Transverse colon (tissue), 4 donors: ENCODE data around the gene LCAT. TPM values are rescaled to one million over a fixed set of nuclear protein-coding genes. Genes with fewer than 3 reads are reported as not detected.
A peak's percentile ranks its signal among the peaks of the same experiment; 100 is the strongest.

Experiments
- DNase-seq: peaks from one replicate; pipeline ENCODE4 v3.0.0-alpha.2; 2019
- H3K27ac ChIP-seq, 4 donors: fragments of 200-600 bp; sonication (generic); 2 replicates each; pipeline ENCODE4 v1.5.1; 2016 to 2018; ENCODE audit warnings: inconsistent platforms in 4 of 4
- H3K27me3 ChIP-seq: fragments of 200-600 bp; sonication (generic); 2 replicates; pipeline ENCODE4 v1.5.1; 2017; ENCODE audit warnings: inconsistent platforms
- H3K36me3 ChIP-seq, 4 donors: fragments of 200-600 bp; sonication (generic); 2 replicates each; pipeline ENCODE4 v1.5.1; 2017 to 2019; ENCODE audit warnings: inconsistent platforms in 4 of 4
- H3K4me1 ChIP-seq, 4 donors: fragments of 200-600 bp; sonication (generic); 2 replicates each; pipeline ENCODE4 v1.5.1; 2017 to 2020; ENCODE audit warnings: inconsistent platforms in 4 of 4
- H3K4me3 ChIP-seq, 4 donors: fragments of 200-600 bp; sonication (generic); 1 replicate in 1 of 4; 2 replicates in 3 of 4; pipeline versions ENCODE4 v1.5.1 to v1.6.1; 2017 to 2019; ENCODE audit warnings: inconsistent platforms in 4 of 4
- H3K9me3 ChIP-seq, 2 donors: fragments of 200-600 bp; sonication (generic); 2 replicates each; pipeline ENCODE4 v1.5.1; 2017 to 2019; ENCODE audit warnings: inconsistent platforms in 2 of 2
- EP300 ChIP-seq: sonication (generic); formaldehyde crosslinking; IDR thresholded peaks from one replicate; pipeline ENCODE4 v1.6.1; 2017; ENCODE audit warnings: antibody characterized with exemption, low read depth
- POLR2A ChIP-seq: fragments of 450-650 bp; IDR thresholded peaks from one replicate; pipeline ENCODE4 v1.6.1; 2016; ENCODE audit warnings: antibody characterized with exemption, mild to moderate bottlenecking, moderate library complexity
- POLR2AphosphoS5 ChIP-seq, 3 donors: sonication (generic); formaldehyde crosslinking; IDR thresholded peaks; one replicate each; pipeline ENCODE4 v1.6.1; 2016; ENCODE audit warnings: antibody characterized with exemption in 3 of 3
- WGBS, 2 donors: methylation state at CpG; one replicate each; pipeline ENCODE4 v1.1.5; 2018; ENCODE audit warnings: low coverage in 1 of 2; 5-methylcytosine and 5-hydroxymethylcytosine counted together
- in situ Hi-C, 4 donors: fragments of 200-750 bp; cut with MboI; loops; one replicate each; pipeline versions ENCODE4 v1.15.0 to v1.15.1; 2017; ENCODE audit warnings: low sequenced_read_pairs in 3 of 4, low pct_ligation_motif_present in 1 of 4, low pct_unique_long_range_greater_than_20kb in 1 of 4
- intact Hi-C: fragments of 100-400 bp; cut with DNase I; formaldehyde crosslinking; loops from one replicate; pipeline ENCODE4 v1.15.1; 2023; ENCODE audit warnings: low total_unique reads
- total RNA-seq, 4 donors: library from RNA; depleted of rRNA; stranded (reverse); fragments of >200 nt; gene quantifications; one replicate each; pipeline ENCODE4 v1.1.0, GENCODE V29; 2016
- TF ChIP-seq, protein P1 (sequence below), 5 experiments: fragments of 200-600 bp in 3 of 5; fragments of 450-650 bp in 2 of 5; sonication (generic) in 3 of 5; IDR thresholded peaks; 1 replicate in 2 of 5; 2 replicates in 3 of 5; pipeline ENCODE4 v1.5.1; 2016 to 2017; ENCODE audit warnings: antibody characterized with exemption in 5 of 5, inconsistent platforms in 3 of 5, mild to moderate bottlenecking in 2 of 5, moderate library complexity in 1 of 5

The LCAT gene
- total RNA-seq, 4 donors from 2014 or later: 2.2 to 30.7 (median 4.2) TPM

DNA sequence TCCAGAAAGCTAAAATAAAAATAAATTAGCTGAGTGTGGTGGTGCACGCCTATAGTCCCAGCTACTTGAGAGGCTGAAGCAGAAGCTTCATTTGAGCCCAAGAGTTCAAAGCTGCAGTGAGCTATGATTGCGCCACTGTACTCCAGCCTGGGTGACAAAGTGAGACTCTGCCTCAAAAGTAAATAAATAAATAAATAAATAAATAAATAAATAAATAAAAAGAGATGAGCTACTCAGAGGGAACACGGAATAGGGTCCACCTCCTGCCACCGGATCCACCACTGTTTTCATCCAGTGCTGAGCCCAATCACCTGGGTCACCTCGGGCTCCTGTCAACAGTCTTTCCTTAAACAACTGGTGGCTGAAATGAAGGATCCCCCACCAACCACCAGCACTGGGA lies 43.0 kb upstream of the LCAT start:
- no peak overlapping the region for H3K27ac ChIP-seq
- 76 to 88% methylated on average over 5 of the region's 5 CpGs for WGBS, 2 donors

DNA sequence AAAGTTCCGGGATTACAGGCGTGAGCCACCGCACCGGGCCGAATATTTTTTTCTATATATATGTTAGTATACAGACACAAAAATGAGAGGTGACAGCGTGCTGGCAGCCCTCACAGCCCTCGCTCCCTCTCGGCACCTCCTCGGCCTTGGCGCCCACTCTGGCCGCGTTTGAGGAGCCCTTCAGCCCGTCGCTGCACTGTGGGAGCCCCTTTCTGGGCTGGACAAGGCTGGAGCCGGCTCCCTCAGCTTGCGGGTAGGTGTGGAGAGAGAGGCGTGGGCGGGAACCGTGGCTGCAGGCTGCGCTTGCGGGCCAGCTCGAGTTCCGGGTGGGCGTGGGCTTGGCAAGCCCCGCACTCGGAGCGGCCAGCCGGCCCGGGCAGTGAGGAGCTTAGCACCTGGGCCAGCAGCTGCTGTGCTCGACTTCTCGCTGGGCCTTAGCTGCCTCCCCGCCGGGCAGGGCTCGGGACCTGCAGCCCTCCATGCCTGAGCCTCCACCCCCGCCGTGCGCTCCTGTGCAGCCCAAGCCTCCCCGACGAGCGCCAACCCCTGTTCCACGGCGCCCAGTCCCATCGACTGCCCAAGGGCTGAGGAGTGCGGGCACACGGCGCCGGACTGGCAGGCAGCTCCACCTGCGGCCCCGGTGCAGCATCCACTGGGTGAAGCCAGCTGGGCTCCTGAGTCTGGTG lies 38.2 kb upstream of the LCAT start:
- 89 to 97% methylated on average over 4 to 40 of the region's 49 CpGs for WGBS, 2 donors
- no peak overlapping the region for H3K4me3 ChIP-seq
- TF ChIP-seq POLR2A: no peak
- no peak for TF ChIP-seq EP300

More for the DNA sequence above, 43.0 kb upstream of the LCAT start:
- no peaks in the 10 kb centered on the region for H3K27me3 ChIP-seq
- in situ Hi-C loops: no loop called here
- no peak overlapping the region for H3K4me3 ChIP-seq
- peaks cover 0 to 20% (median 0%) of the 10 kb centered on the region in 4 donors for H3K4me1 ChIP-seq
- TF ChIP-seq POLR2A (no peak), POLR2AphosphoS5 (IDR thresholded peaks at IDR 0.05) (no peak), EP300 (no peak)
- TF ChIP-seq, protein P1, sequence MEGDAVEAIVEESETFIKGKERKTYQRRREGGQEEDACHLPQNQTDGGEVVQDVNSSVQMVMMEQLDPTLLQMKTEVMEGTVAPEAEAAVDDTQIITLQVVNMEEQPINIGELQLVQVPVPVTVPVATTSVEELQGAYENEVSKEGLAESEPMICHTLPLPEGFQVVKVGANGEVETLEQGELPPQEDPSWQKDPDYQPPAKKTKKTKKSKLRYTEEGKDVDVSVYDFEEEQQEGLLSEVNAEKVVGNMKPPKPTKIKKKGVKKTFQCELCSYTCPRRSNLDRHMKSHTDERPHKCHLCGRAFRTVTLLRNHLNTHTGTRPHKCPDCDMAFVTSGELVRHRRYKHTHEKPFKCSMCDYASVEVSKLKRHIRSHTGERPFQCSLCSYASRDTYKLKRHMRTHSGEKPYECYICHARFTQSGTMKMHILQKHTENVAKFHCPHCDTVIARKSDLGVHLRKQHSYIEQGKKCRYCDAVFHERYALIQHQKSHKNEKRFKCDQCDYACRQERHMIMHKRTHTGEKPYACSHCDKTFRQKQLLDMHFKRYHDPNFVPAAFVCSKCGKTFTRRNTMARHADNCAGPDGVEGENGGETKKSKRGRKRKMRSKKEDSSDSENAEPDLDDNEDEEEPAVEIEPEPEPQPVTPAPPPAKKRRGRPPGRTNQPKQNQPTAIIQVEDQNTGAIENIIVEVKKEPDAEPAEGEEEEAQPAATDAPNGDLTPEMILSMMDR (IDR thresholded peaks at IDR 0.05): no peak
- no peaks in the 10 kb centered on the region for H3K36me3 ChIP-seq
- intact Hi-C loops: loop anchor here (5.0 kb wide), 1 partner anchor 240 kb away; no protein-coding TSS in a partner anchor
- H3K9me3 ChIP-seq: no peaks in the 10 kb centered on the region
- DNase-seq: no peak

DNA sequence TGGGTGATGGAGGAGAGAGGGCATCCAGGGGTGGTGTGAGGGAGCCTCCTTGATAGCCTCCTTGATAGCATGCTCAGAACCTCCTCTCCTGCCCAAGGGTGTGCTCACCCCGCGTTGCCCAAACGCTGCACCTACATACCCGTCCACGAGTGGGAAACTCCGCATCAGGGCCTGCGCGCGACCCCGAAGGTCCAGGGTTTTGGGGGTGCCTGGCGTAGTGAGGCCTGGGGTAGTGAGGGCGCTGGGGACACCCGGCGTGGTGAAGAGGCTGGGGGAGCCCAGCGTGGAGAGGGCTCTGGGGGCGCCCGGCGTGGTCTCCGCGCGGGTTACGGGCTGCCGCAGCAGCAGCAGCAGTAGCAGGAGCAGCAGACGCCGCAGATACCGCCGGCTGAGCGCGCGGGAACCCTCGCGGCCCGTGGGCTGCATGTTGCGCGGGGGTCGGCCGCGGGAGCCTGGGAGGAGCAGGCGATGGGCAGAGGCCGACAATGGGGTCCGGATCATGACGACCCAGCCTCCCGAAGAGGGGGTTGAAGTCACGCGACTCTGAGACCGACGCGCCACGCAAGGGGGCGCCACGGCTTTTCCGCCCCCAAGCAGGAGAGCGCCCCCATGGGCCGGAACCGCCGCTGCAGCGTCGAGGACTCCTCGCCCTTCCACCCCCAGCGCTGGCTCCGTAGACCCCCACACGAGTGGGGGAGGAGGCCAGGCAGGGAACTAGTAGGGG lies 36.2 kb upstream of the LCAT start, which contains the start of gene DPEP3:
Gene DPEP3, minus strand, starts transcription at position 545 of the 724 bp plus-strand sequence. Its CDS starts 119 bp downstream, at position 426.
- in situ Hi-C loops (no loop called here), intact Hi-C loops (no loop called here)
- 87 to 100% methylated on average over 5 to 62 of the region's 62 CpGs for WGBS, 2 donors
- Histone ChIP-seq H3K4me1 (peaks cover 0 to 13% (median 0%) of the 10 kb centered on the region in 4 donors), H3K4me3 (no peak within 1 kb of the TSS), H3K27ac (no peak within 1 kb of the TSS), H3K9me3 (no peaks in the 10 kb centered on the region), H3K27me3 (no peaks in the 10 kb centered on the region), H3K36me3 (no peaks in the 10 kb centered on the region)
- no peak for DNase-seq
- TF ChIP-seq POLR2AphosphoS5 (IDR thresholded peaks at IDR 0.05) (no peak), POLR2A (no peak)
- TF ChIP-seq, protein P1 (IDR thresholded peaks at IDR 0.05): peak in 1 of 5 experiments; percentile 8

More for the DNA sequence above, 38.2 kb upstream of the LCAT start:
- intact Hi-C loops: no loop called here
- no peak overlapping the region for H3K27ac ChIP-seq
- no peak for DNase-seq
- in situ Hi-C loops: no loop called here
- no peaks in the 10 kb centered on the region for H3K36me3 ChIP-seq
- peaks cover 0 to 20% (median 0%) of the 10 kb centered on the region in 4 donors for H3K4me1 ChIP-seq
- H3K9me3 ChIP-seq: no peaks in the 10 kb centered on the region
- no peaks in the 10 kb centered on the region for H3K27me3 ChIP-seq

DNA sequence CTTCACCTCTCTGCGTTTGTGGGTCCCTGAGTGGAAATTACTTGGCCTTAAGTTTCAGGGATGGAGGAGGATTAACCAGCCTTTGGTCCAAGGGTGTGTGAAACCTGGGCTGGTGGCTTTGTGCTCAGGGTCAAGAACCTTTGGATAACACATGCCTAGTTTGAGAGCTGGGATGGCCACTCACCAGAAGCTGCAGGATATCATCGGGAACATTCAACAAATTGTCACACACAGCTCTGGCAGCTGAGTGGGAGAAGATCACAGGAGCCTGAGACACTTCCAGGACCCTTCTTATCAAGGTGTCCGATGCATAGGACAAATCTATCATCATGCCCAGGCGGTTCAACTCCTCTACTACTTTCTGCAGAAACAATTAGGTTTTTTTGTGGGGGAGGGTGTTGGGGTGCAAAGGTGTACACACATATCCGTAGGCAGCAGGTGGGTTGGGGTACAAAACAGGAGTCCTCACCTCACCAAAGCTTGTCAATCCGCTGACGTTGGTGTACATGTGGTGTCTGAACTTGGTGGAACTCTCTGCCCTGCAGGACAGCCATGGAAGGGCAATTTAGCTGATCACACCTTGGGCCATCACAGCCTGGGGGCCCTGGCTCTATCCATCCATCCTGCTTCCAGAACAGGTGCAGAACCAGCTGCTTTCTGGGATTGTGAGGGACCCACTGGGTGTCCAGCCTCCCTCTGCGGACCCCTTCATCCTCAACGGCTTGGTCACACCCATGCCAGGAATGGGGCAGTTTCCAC lies 33.7 kb upstream of the LCAT start:
- intact Hi-C loops: no loop called here
- Histone ChIP-seq H3K36me3 (no peaks in the 10 kb centered on the region), H3K27ac (no peak overlapping the region), H3K27me3 (no peaks in the 10 kb centered on the region), H3K9me3 (no peaks in the 10 kb centered on the region), H3K4me1 (no peaks in the 10 kb centered on the region), H3K4me3 (no peak overlapping the region)
- TF ChIP-seq EP300: no peak
- no peak for TF ChIP-seq POLR2AphosphoS5 (IDR thresholded peaks at IDR 0.05)
- TF ChIP-seq POLR2A: no peak
- TF ChIP-seq, protein P1 (IDR thresholded peaks at IDR 0.05): no peak
- no peak for DNase-seq
- 92 to 100% methylated on average over 1 to 9 of the region's 9 CpGs for WGBS, 2 donors
- in situ Hi-C loops: no loop called here
